GM21526 (cell line): ENCODE results near the gene ATP8A2.
A peak's percentile ranks its signal among the peaks of the same experiment; 100 is the strongest.
"Not testable (repeated sequence)": the region's sequence is repeated elsewhere in the genome, so short reads cannot be mapped to it uniquely, and the experiment has no call there.

Experiments used
- ATAC-seq: cut with Tn5 transposase; IDR thresholded peaks from one replicate; pipeline ENCODE4 v1.9.1; 2021; ENCODE audit warnings: moderate library complexity; ENCODE audit not compliant: unreplicated experiment, low FRiP score

Gene ATP8A2

DNA sequence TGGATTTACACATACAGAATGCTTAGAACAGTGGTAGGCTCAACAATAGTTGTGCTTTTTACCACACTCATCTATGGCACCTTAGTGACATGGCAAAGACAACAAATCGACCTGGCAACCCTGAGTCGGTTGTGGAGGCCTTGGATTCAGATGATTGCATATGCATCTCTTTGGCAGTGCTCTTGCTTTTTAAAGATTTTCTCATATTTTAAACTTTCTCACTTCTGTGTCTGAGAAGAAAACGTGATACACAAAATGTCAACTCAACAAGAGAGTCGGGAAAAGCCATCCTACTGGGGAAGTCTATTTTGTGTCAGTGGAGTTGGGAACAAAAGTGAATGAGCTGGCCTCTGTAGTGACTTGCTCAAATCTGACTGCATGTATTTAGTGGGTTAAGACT is 85.8 kb downstream of the ATP8A2 start:
- ATAC-seq, result no peak

GRCh38 chr13:25462301-25463125 is 90.7 kb downstream of the ATP8A2 start:
- ATAC-seq, result no peak

- ATAC-seq, result no peak
Observed at GRCh38 chr13:25463496-25463895, 91.7 kb downstream of the ATP8A2 start.

GRCh38 chr13:25466880-25467279 is 95.1 kb downstream of the ATP8A2 start:
- no peak for ATAC-seq

- ATAC-seq, result no peak
Observed at GRCh38 chr13:25468325-25469168, 96.8 kb downstream of the ATP8A2 start.

DNA sequence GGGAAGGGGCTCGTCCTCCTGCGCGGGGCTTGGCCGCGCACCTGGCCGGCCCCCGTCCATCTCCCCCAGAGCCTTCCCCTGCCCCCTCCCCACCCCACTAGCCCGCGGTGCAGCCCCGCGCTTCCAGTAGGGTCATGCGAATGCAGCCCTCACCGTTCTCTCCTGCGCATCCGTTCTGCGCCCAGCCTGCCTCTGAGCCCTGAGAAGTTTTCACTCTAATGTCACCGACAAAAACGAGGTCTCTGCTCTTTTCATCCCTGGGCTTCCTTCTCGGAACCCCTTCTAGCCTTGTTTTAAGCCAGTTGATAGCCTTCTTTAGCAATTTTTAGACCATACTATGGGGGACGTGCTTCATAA is 97.4 kb downstream of the ATP8A2 start:
- ATAC-seq, result no peak

- no peak for ATAC-seq
Observed at GRCh38 chr13:25473864-25474263, 102.1 kb downstream of the ATP8A2 start.

DNA sequence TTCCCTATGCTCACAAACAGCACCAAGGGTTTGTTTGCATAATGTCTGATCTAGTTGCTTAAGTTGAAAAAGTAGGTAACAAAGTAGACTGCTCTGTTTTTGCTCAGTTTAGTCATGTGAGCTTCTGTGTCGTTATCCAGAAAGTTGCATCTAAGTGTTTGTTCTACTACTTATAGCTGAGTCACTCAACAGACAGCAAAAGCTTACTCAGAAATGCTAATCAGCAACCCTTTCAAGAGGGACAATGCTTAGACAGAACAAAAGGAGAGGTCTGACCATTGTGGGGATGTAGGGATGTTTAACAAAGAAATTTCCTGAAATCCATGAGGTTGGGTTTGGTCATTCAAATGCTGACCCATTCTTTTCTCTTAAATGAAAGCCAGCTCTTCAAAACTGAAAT is 106.4 kb downstream of the ATP8A2 start:
- ATAC-seq, result no peak

GRCh38 chr13:25489238-25489637 is 117.5 kb downstream of the ATP8A2 start:
- ATAC-seq, result no peak

DNA sequence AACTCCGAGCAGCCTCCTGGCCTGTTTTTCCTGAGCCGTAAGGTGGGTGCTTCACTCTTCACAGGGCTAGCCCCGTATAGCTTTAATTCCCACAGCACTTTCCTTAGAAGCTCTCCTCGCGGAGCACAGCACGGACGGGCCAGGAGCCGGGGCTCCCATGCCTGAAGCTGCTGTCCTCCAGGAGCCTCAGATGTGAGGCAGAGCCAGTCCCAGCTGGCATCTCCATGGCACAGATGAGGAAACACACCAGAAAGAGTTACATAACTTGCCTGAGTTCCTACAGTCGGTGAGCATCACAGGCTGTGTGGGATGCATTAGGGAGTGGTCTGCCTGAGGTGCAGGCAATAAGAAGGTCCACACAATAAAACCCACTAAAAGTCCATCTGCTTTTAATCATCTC is 118.5 kb downstream of the ATP8A2 start:
- no peak for ATAC-seq

DNA sequence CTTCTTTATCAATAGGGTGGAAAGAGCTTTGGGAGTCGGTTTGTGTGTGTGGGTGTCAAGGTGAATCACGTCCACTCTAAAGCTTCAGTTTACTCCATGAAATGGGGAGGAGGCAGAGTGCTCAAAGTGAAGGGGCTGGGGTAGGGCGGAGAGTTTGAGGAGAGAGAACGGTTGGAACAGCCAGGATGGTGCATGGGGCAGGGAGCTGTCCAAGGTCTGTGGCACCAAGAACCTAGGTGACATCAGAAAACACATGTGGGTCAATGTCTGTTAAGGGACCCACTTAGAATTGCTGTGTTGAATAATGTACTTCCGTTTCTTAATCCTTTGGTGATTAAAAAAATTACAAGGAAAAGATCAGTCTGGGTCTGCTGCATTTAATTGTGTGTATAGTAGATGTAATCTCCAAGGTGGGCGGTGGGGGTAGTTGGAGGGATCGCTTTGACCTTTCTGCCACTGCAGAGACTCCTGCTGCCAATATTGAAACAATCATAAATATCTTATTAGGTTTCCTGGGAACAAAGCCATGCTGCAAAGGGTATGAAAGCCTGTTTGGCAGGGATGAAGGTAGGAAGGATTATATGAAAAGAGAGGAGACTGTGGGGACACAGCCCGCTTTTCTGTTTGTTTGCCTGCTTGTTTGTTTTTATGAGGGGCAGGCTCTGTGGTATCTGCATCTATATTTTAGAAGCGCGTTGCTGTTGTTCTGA is 122.3 kb downstream of the ATP8A2 start:
- no peak for ATAC-seq

GRCh38 chr13:25494698-25495411 is 123.1 kb downstream of the ATP8A2 start:
- ATAC-seq, result no peak

GRCh38 chr13:25501231-25501630 is 129.5 kb downstream of the ATP8A2 start:
- ATAC-seq, result no peak

- ATAC-seq, result no peak
Observed at GRCh38 chr13:25502031-25502430, 130.3 kb downstream of the ATP8A2 start.

- ATAC-seq, result no peak
Observed at GRCh38 chr13:25502551-25502950, 130.8 kb downstream of the ATP8A2 start.

- no peak for ATAC-seq
Observed at GRCh38 chr13:25503856-25504255, 132.1 kb downstream of the ATP8A2 start.

GRCh38 chr13:25507841-25508240 is 136.1 kb downstream of the ATP8A2 start:
- ATAC-seq, result no peak

DNA sequence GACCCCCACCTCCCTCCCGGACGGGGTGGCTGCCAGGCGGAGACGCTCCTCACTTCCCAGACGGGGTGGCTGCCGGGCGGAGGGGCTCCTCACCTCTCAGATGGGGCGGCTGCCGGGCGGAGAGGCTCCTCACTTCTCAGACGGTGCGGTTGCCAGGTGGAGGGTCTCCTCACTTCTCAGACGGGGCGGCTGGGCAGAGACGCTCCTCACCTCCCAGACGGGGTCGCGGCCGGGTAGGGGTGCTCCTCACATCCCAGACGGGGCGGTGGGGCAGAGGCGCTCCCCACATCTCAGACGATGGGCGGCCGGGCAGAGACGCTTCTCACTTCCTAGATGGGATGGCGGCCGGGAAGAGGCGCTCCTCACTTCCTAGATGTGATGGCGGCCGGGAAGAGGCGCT is 141.3 kb downstream of the ATP8A2 start:
- not testable (repeated sequence) for ATAC-seq

- ATAC-seq, result no peak
Observed at GRCh38 chr13:25518441-25518840, 146.7 kb downstream of the ATP8A2 start.

DNA sequence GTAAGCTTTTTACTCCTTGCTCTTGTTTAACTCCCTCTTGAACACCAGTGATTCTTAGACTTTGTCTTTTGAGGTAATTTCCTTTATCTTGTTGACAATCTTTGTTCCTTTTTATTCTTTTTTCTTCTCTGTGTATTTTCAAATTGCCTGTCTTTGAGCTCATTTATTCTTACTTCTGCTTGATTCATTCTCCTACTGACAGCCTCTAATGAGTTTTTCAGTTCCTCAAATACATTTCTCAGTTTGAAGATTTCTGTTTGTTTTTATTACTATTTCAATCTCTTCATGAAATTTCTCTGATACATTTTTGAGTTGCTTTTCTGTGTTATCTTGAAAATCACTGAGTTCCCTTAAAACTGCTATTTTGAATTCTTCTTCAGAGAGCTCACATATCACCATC is 154.1 kb downstream of the ATP8A2 start:
- peak; percentile 55 for ATAC-seq

GRCh38 chr13:25528266-25528665 is 156.5 kb downstream of the ATP8A2 start:
- no peak for ATAC-seq
